NCI-H2196 treated with DMSO at 0.1 percent for 48 hours (cell line): Measurements from ENCODE around the gene ATXN7L1.

ENCODE experiments used
- DNase-seq: peaks from one replicate; lab custom pipeline; 2025; ENCODE audit not compliant: unreplicated experiment; lab: John Stamatoyannopoulos, UW

ATXN7L1 gene

DNA sequence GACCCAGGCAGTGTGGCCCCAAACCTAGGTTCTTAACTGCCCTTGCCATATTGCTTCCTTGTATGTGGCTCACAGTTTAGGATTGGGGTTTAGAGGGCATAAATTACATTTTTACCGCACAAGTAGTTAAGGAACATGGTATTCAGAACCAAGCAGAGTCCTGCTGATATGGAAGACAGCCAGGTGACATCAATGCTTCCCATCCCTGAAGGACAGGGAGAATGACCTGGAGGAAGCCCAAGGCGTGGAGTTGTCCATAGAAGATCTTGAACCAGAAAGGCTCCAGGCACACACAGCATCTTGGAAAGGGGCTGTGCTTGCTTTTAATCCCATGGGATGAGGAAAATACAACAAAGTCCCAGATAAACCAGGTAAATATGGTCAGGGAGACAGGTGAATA lies 48.3 kb downstream of the ATXN7L1 start:
- no peak for DNase-seq

DNA sequence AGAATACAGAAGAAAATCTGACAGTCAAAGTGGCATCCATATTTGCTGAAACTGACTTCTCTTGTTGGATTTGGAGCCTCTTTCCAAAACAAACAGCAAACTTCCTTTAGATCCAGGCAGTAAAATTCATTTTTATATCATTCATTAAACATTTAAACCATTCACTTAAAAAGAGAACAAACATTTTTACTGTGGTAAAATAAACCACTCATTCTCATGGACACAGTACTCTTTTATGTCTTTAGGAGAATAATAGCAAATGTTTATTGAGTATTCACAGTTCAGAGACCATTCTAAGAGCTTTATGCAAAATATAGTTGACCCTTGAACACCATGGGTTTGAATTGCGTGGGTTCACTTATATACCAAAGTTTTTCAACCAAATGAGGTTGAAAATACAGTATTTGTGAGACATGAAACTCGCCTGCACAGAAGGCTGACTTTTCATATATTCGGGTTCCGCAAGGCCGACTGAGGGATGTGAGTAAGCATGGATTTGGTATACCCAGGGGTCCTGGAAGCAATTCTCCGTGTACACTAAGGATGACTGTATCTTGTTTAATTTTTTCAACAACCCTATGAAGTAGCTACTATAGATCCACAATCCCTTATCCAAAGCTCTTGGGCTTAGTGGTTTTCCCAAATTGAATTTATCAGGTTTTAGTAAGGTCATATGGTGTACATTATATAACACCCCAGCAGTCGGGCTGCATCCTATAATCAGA lies 49.1 kb downstream of the ATXN7L1 start:
- DNase-seq = no peak

DNA sequence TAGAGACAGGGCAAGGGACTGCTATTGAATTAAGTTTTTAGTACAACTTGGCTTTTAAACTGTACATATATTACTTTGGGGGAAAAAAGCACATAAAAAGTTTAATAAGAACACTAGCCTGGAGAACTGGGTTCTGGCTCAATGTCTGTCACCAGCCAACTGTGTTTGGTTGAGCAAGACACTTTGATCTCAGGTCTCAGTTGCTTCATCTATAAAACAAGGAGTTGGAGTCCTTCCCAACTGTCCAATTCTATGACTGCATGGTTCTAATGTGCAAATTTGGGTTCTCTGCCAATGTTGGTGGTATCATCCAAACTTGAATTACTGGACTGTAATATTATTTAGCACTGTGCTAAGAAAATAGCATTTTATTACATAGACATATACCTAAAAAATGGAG lies 50.3 kb downstream of the ATXN7L1 start:
- DNase-seq = no peak

DNA sequence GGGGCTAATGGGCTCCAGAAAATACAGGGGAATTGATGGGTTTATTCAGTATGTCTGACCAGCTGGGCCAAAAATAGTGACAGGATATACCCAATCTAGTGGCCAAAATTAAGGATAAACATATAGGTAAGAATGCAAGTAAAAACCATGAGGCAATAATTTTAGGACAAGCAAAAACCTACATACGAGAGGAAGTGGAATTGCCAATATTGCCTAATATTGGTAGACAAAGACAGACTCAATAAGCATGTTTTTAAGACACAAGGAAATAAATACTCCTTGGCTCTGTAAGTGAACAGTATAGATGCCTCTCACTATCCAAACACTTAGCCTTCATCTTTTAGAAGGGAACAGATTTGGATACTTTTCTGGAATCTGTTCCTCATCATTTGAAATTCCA lies 51.0 kb downstream of the ATXN7L1 start:
- no peak for DNase-seq

DNA sequence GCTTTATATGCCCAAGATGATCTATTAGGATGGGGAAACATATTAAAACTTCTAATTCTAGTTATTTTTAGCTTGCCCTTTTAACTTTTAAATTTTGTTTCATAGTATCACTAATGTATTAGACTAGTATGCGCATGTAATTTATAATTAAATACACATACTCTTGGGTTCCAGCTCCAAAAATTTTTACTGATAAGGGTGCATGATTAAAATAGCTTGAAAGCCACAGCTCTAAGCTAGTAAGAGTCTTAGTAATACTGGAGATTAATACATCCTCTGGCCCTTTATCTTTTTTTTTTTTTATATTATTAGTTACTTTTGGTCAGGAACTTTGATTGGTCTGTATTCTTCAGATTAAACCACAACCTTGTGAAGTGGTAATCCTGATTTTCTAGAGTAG lies 53.6 kb downstream of the ATXN7L1 start:
- no peak for DNase-seq

DNA sequence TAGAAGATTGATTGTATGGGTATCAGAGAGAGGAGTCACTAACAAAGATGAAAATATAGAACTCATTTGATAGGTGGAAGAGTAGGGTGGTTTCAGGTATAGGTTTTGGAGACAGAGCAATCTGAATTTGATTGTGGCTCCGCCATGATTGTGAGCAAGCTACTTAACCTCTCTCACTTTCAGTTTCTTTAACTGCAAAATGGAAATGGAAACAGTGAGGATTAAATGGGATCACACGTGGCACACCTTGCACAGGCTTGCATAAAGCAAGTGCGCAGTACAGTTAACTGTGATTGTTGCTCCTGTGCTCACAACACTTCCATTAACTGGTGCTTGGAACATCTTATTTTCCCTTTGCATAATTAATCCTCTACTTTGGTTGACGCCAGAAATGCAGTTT lies 54.9 kb downstream of the ATXN7L1 start:
- no peak for DNase-seq

DNA sequence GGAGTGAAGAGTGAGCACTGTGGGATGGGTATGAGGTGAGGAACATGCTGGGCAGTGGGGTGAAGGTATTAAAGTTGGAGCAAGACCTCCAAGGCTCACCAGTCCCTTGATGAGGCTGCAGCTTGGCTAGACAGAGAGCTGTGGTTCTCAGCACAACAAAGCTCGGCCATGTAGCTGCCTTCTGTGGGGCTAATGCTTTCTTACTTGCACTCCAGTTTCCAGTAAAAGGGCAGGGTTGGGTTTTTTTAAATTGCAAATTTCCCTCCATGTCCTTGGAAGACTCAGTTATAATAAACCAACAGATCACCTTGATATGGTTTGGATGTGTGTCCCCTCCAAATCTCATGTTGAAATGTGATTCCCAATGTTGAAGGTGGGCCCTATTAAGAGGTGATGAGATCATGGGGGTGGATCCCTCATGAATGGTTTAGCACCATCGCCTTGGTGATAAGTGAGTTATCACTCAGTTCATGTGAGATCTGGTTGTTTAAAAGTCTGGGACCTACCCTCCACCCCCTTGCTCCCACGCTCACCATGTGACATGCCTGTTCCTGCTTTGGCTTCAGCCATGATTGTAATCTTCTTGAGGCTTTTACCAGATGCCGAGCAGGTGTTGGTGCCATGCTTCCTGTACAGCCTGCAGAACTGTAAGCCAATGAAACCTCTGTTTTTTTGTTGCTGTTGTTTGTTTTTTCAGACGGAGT lies 55.9 kb downstream of the ATXN7L1 start:
- no peak for DNase-seq

DNA sequence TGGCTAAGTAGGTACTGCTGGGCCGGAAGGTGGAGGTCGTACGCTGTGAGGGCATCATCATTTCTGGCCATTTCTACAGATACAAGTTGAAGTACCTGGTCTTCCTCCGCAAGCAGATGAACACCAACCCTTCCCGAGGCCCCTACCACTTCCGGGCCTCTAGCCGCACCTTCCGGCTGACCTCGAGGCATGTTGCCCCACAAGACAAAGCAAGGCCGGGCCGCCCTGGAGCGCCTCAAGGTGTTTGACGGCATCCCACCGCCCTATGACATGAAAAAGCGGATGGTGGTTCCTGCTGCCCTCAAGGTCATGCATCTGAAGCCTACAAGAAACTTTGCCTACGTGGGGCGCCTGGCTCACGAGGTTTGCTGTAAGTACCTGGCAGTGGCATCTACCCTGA lies 56.8 kb downstream of the ATXN7L1 start:
- no peak for DNase-seq

DNA sequence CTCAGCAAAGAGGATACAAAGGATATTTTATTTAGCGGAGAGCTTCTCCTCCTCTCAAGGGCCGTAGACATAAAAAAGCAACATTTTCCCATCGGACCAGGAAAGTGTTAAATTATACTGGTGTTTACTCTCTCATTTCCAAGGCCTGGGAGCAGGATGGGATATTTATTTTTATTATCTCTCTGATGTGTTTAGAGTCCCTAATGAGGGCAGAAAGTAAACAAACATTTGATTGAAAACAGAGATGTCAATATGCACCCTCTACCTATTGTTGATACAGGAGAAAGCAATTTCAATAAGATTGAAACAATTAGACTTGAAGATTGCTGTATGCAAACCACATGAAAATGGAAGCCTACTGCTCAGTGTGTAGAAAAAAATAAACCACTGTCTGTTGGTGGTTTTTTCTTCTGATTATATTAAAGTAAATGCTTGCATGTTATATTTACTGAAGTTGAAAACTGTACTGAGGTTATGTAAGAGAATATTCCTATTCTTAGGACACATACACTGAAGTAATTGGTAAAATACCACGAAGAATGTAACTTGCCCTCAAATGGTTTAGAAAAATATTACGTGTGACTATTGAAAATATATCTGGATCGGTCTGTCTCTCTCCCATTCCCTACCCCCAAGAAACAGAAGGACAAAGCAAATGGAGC lies 59.3 kb downstream of the ATXN7L1 start:
- DNase-seq = no peak

DNA sequence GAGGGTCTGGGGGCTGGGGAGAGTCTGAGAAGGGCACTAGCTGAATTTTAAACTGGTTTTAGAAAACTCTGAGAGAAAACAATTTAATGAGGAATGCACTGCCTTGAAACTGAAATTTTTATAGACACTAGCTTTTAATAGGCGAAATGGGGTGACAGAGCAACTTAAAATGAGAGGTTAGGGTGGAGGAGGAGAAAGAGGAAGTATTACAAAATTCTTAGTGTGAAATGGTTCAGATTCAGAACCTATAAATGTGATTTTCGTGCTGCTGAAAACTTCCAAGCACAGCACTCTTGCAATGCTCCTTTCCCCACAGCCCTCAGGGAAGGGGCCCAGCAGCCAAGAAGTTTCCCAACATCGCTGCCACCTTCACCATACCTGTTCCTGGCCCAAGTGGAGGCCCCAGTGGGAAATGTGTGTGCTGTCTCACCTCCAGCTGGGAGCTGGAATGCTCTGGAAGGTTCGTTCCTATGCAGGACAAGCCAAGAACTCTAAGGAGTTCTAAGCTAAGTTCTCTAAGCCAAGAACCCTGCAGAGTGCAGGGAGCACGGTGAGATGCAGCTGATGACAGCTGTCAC lies 60.0 kb downstream of the ATXN7L1 start:
- no peak for DNase-seq

DNA sequence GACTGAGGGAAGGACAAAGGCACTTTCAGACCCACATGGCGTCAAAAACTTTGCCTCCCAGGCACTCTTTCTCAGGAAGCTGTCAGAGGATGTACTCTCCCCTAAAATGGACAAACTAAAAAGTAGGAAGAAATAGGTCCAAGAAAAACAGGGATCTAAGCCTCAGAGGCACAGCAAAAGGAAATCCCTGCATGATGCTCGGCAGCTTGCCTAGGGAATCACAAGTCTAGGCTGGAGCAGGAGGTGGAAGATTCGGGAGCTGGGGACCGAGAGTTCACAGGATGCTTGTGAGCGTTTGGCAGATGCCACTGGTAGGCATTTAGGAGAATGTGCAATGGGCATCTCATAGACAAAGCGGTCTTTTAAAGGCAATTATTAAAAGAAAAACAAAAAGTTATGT lies 60.8 kb downstream of the ATXN7L1 start:
- no peak for DNase-seq

DNA sequence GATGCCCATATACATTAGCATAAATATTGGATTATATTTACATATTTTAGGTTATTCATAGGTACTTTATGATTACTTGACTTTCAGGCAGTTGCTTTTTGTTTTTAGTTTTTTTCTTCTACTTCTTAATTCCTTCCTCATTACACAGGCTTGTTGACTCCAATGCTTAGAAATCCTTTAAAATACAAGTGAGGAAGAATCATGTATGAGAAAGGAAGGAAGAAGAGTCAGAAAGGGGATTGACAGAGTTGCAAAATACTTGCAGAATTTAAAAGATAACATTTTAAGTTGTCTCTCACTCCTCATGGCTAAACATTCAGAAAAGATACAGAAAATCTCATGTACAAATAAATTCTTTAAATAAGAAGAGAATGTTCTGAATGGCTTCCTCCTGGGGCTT lies 61.9 kb downstream of the ATXN7L1 start:
- no peak for DNase-seq

DNA sequence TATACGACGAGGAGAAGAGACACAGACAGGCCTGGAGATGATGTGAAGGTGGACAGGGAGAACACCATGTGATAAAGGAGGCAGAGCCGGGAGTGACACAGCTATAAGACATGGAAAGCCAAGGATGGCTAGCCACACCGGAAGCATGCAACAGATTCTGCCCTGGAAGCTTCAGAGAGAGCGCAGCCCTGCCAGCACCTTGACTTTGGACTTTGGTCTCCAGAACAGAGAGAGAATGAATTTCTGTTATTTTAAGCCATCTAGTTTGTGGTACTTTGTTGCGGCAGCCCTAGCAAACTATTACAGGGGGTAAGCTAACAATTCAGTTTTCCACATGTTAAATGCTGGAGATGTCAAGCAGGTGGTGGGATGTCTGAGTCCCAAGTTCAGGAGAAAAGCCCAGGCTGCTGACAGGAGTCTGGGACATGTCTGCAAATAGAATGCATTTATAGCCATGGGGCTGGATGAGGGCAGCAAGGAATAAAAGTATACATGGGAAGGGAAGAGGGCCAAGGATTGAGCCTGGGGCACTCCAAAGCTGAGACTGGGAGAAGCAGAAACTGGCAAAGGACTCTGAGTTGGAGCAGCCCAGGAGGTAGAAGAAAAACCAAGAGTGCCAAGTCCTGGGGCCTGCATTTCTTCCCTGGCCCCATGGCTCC lies 65.1 kb downstream of the ATXN7L1 start:
- DNase-seq = no peak

DNA sequence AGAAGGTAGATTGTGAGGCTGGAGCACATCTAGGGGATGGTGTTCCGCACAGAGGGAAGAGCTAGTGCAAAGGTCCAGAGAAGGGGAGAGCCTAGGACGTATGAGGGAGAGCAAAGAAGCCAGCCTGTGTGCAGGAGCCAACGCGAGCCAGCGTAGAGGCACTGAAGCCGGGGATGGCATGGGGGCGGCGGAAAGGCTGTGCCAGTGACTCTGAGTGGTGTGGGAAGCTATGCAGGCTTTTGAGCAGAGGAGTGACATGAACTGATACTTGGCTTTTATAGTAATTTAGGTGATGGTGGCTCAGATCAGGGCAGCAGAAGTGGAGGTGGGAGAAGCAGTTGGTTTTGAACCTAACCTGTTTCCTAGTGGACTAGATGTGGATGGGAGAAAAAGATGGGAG lies 65.8 kb downstream of the ATXN7L1 start:
- DNase-seq = no peak

DNA sequence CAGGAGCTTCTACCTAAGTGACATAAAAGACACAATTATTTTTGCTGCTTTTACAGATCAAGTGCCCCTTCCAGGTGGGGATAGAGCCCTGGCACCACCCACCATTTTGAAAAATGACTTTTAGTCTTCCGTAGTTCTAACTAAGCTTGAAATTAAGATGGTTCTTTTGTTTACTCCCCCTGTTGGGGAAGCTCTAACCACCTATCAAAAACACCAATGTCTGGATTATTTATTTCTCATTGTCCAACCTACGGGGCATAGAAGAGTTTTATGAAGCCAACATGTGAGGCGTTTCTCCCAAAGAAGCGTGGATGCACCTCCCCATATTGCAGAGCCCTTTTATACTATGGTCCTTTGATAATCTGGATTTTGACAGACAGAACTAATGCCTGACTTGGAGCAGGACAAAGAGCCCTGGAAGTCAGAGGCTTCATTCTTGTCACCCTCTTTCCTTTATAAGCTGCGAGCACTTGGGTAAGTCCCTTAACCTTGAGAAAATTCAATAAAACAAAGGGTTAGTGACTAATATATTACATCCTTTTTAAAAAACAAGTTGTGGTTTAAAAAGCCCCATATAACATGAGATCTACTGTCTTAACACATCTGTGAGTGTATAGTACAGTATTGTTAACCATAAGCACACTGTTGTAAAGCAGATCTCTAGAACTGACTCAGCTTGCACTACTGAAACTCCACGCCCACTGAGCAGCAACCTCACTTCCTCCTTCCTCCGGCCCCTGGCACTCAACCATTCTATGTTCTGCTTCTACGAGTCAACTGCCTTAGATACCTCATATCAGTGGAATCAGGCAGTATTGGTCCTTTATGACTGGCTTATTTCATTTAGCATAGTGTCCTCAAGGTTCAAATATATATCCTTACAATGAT lies 67.5 kb downstream of the ATXN7L1 start:
- no peak for DNase-seq

DNA sequence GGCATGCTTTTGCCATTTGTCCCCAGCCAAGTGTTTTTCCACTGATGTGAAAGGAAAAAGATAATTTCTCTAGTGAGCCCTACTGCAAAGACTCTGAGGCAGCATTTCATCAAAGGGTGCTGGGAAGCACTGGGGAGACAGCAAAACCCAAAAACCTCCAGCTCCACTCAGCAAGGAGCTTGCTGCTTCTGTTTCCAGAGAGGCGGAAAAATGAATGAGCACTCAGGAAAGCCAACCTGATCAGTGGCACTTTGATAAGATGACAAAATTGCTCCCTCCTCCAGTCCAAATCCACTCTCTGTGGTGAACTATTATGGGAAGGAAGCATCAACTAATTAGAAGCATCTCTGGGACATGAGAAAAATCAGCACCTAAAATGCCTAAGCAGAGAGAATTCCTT lies 68.2 kb downstream of the ATXN7L1 start:
- no peak for DNase-seq

DNA sequence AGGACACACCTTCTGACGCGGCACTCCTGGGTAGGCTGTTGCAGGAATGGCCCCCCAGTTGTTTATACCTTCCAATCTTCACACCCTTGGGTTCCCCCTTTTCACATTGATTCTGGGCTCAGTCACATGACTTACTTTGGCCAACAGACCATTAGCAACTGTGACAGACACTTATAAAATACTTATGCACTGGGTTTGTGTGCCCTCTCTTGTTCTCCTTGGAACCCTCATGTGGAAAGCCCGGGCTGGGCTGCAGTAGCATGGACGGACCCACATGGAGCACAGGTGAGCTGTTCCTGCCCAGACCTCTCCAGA lies 69.0 kb downstream of the ATXN7L1 start:
- no peak for DNase-seq

DNA sequence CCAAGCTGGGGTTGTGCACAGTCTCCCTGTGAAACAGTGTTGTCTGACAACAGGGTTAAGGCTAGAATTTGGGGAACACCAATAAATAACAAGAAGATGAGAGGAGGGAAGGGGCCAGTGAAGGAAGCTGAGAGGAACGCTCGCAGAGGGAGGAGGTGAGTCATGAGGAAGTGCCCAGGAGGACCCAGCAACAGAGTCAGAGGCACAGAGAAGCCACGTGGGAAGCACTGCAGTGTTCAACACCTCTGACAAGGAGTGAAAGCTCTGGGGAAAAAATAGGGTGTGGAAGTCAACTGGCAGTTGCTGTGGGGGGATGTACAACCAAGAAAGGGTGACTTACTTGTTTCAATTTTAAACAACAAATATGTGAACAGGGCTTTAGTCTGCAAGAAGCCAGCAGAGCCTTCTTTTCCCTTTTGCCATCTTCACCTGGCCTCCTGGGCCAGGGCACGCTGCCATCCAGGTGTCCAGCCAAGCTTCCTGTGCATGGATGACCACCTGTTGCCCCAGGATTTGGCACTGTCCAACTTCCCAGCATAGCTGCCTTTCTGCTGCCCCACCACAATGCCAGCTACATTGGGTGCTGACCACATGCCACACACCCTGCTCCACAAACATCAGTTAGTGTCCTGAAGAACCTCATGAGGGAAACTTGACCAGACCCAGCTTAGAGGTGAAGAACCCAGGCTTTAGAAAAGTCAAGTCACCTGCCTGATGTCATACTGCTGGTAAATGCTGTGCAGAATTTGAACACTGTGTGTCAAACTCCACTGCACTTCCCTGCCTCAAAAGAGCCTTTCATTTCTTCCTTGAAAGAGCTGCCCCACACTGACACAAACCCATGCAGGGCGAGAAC lies 69.6 kb downstream of the ATXN7L1 start:
- no peak for DNase-seq

DNA sequence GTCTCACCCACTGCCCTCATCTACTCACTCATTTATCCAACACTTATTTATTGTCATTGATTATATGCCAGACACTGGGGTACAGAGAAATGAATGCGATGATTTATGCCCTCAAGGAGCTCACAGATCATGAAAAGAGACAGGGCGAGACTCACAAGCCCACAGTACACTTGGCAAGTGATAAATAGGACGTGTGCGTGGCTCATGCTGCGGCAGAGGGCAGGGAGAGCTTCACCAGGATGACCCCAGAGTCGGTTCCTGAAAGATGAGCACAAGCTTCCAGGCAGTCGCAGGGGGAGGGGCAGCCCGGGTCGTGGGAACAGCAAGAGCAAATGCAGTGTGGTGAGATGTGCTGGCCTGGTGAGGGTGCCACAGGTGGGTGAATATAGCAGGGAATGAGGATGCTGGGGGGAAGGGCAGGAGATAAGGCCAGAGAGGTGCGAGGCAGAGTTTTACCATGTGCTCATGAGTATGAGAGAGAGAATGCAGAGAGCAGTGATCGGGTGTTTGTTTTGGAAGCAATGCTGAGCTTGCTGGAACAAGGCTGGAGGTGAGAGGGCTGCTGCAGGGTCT lies 70.9 kb downstream of the ATXN7L1 start:
- no peak for DNase-seq

DNA sequence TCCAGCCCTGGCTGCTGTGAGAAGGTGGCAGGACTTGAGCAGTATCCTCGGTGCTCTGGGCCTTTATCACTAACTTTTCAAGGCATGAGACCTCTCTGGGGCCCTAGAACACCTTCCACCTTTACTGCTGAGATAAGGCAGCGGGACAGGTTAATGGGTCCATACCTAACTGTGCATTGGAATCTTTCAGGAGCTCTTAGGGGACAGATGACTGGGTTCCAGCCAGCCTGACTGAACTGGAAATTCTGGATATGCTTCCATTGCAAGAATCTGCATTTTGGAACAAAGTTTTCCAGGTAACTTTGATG lies 73.0 kb downstream of the ATXN7L1 start:
- no peak for DNase-seq
